ENCODE results near the gene HABP2.

- TF ChIP-seq CTCF (IDR thresholded peaks at IDR 0.05; ENCODE audit: poor library complexity) (no peak), EZH2 (IDR thresholded peaks at IDR 0.05; ENCODE audit: borderline replicate concordance) (no peak), EZH2phosphoT487 (IDR thresholded peaks at IDR 0.05; ENCODE audit: low read depth, severe bottlenecking, unreplicated experiment) (no peak)
These were observed 13.1 kb upstream of the HABP2 start for GRCh38 chr10:113539789-113540188.
